GM18502 (cell line): Measurements from ENCODE around the gene LARP1.
"Not testable (repeated sequence)": the region's sequence is repeated elsewhere in the genome, so short reads cannot be mapped to it uniquely, and the experiment has no call there.

Source experiments
- ATAC-seq: cut with Tn5 transposase; IDR thresholded peaks from one replicate; pipeline ENCODE4 v1.9.1; 2021; ENCODE audit warnings: mild to moderate bottlenecking; ENCODE audit not compliant: unreplicated experiment, poor library complexity

LARP1 gene

DNA sequence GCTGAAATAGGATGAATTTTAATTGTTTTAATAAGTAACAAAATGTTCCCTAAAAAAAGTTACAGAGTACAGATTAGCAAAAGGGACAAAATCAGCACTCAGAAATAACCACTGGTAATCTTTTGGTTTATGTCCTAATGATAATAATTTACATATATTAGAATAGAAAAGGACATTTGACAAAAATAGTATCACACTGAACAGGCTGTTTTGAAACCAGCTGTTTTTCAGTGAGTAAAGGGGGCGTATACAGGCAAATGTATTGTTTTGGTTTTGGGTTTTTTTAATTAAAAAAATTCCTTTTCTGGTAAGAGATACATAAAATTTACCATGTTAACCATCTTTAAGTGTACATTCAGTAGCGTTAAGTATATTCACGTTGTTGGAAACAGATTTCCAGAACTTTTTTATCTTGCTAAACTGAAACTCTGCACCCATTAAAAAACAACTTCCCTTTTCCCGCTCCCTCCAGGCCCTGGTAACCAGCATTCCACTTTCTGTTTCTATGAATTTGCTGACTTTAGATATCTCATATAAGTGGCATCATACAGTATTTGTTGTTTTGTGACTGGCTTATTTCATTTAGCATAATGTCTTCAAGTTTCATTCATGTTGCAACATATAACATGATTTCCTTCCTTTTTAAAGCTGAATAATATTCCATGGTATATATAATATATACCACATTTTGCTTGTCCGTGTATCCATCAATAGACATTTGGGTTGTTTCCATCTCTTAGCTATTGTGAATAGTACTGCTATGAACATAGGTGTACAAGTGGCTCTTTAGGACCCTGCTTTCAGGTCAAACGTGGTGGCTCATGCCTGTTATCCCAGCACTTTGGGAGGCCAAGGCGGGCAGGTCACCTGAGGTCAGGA lies 20.6 kb upstream of the LARP1 start:
- ATAC-seq = no peak

DNA sequence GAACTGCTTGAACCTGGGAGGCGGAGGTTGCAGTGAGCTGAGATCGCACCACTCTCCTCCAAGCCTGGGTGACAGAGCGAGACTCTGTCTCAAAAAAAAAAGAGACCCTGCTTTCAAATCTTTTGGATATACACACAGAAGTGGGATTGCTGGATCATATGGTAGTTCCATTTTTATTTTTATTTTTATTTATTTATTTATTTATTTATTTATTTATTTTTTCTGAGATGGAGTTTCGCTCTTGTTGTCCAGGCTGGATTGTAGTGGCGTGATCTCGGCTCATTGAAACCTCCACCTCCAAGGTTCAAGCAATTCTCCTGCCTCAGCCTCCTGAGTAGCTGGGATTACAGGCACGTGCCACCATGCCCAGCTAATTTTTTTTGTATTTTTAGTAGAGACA lies 19.8 kb upstream of the LARP1 start:
- not testable (repeated sequence) for ATAC-seq

- not testable (repeated sequence) for ATAC-seq
Observed at GRCh38 chr5:154736372-154736771, 18.8 kb upstream of the LARP1 start.

- ATAC-seq = no peak
Observed at GRCh38 chr5:154737667-154738320, 17.4 kb upstream of the LARP1 start.

DNA sequence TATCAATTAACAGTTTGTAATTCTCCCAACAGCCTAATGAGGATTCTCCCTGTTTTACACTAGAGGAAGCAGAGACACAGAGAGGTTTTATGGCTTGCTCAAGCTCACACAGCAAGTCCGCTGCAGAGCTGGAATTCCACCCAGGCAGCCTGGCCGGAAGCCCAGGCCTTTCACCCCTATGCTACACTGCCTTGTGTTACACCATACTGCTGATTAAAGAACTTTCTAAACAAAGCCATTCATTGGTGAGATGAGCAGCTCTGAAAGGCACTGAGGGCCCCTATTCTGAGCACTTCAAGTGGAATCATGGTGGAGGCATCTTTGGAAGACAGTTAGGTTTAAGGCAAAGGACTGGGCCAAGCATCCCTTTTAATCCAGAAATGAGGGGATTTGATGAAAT lies 14.7 kb upstream of the LARP1 start:
- ATAC-seq = no peak

DNA sequence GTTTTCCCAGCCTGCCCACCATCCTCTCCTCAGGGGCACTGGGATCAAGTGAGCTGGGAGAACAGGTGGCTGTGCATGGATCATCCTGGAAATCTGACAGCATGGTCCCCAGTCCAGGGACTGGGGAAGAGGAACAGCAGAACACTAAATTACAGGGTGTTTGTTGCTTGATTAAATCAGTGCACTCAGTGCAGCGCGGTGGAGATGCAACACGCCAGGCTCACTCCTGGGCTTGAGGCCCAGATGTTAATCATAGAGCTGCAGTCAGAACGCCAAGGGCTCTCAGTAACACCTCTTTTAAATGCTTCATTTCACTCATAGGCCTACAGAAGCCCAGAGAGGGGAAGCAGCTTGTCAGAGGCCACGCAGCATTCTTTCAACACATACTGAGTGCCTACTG lies 14.2 kb upstream of the LARP1 start:
- no peak for ATAC-seq

- no peak for ATAC-seq
Observed at GRCh38 chr5:154741415-154741814, 13.8 kb upstream of the LARP1 start.

- no peak for ATAC-seq
Observed at GRCh38 chr5:154743812-154744211, 11.4 kb upstream of the LARP1 start.

- ATAC-seq = no peak
Observed at GRCh38 chr5:154745349-154745748, 9.8 kb upstream of the LARP1 start.

- no peak for ATAC-seq
Observed at GRCh38 chr5:154749491-154749890, 5.7 kb upstream of the LARP1 start.

DNA sequence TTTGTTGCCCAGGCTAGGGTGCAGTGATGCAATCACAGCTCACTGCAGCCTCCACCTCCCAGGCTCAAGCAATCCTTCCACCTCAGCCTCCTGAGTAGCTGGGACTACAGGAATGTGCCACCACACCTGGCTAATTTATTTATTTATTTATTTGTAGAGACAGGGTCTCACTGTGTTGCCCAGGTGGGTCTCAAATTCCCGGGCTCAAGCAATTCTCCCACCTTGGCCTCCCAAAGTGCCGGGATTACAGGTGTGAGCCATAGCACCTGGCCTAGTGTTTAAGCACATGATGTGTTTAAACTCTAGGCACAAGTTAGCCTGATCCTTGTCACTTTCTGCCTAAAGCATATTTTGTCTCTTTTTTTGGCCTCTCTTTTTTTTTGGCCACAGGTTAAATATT lies 4.5 kb upstream of the LARP1 start:
- not testable (repeated sequence) for ATAC-seq

DNA sequence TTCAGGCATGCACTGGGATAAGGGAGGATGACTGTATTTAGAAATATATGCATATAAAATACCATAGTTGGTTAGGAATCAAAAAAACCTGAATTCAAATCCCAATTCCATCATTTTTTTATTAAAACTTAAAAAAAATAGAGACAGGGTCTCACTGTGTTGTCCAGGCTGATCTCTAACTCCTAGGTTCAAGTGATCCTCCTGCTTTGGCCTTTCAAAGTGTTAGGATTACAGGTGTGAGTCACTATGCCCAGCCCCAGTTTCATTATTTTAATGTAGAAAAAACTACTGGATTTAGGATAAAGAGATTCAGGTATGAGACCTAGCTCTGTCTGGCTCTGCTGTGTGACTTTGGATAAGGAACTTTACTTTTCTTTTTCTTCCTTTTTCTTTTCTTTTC lies 3.3 kb upstream of the LARP1 start:
- no peak for ATAC-seq

GRCh38 chr5:154753792-154754191 lies 1.4 kb upstream of the LARP1 start:
- ATAC-seq = no peak

DNA sequence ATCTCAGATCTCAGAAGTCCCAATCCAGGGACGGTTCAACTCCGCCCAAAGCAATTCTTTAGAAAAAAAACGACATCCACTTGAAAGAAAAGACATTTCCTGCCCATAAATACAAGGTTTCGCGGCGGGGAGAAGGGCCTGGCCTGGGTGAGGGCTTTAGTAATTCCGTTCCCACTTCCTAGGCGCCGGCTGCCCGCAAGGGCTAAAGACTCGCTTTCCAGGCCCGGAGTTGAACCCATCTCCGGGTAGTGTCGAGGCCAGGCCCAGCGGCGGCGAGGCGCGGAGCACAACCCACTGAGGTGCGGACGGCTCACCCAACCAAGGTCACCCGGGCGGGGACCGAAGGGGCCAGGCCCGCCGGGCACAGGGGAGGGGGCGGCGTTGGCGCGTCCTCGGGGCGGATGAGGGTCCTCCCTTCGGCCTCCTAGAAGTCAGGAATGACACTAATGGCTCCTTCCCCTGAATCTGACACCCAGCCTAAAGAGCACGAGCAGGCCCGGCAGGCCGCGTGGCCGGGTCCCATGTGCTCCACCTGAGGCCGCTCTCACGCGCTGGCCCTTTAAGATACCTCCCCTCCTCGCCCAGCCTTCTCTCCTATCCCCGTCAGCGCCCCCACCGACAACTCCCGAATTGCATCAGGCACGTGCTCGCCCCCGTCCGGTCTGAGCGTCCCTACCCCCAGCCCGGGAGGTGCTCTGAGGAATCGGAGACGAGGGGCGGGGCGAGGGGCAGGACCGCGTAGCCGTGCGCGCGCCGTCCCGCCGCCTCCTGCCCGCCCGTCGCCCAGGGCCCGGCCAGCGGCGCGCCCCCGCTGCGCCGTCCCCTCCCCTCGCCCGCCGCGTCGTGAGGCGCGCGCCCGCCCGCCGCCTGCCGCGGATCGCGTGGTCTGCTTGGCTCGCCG lies 467 bp upstream of the LARP1 start:
- ATAC-seq = peak; percentile 91

- no peak for ATAC-seq
Observed at GRCh38 chr5:154756009-154756867, 1.1 kb downstream of the LARP1 start.

- ATAC-seq = no peak
Observed at GRCh38 chr5:154756868-154757813, 2.0 kb downstream of the LARP1 start.

DNA sequence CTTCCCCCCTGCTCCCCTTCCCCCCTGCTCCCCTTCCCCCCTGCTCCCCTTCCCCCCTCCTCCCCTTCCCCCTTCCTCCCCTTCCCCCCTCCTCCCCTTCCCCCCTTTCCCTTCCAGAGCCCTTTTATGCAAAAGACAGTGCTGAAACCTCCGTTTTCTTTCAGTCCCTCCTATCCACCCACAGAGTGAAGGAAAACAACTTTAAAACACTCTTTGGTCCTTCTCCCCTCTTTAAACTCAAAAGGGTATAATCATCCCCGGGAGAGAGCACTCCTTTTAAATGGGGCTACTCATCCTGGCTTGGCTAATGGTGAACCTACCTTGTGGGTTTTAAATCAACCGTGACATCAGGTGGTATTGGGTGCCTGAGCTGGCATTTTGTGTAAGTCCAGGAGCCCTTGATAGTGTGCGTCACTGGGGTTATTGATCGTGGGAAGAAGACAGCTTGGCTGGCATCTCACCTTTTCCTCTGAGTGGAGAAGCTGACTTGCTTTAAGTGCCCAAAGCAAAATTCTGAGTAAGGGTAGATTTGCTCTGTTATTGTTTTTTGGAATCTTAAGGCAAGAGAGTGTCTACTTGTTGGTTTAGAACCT lies 2.7 kb downstream of the LARP1 start:
- ATAC-seq = no peak

- ATAC-seq = no peak
Observed at GRCh38 chr5:154758493-154758892, 3.3 kb downstream of the LARP1 start.
